A549 (cell line): ENCODE measurements around the gene SNX25. TPM values are rescaled to one million over a fixed set of nuclear protein-coding genes. Genes with fewer than 3 reads are reported as not detected.

Experiments used
- ATAC-seq, 2 experiments: fragments of 200-7000 bp in 1 of 2; fragments of >200 bp in 1 of 2; cut with Nextera tagmentation in 1 of 2; cut with Tn5 transposase in 1 of 2; 3 replicates each; pipeline versions ENCODE4 v1.8.0 to v1.9.1; 2018 to 2020; ENCODE audit warnings: mild to moderate bottlenecking in 1 of 2, moderate library complexity in 1 of 2
- CTCF ChIA-PET: fragments of 300-600 bp; sonication (Branson Sonifier 250); formaldehyde crosslinking; extraction: SDS; loops from one replicate; lab custom pipeline; 2021; ENCODE audit warnings: antibody characterized with exemption, inconsistent platforms; lab: Yijun Ruan, JAX
- POLR2A ChIA-PET: fragments of 350-600 bp; formaldehyde crosslinking; extraction: SDS; loops from one replicate; lab custom pipeline; 2021; ENCODE audit warnings: antibody characterized with exemption, inconsistent platforms; lab: Yijun Ruan, JAX
- DNase-seq, 2 experiments: peaks; one replicate each; pipeline versions ENCODE4 v3.0.0 to v3.0.0-alpha.2; 2011 to 2016; ENCODE audit warnings: low read depth in 1 of 2, low spot score in 1 of 2
- FAIRE-seq: peaks from 2 replicates; lab custom pipeline; 2011; peaks lifted over from hg19 to GRCh38; lab: Jason Lieb, UNC
- H3K27ac ChIP-seq, 2 experiments: fragments of >200 bp; sonication (Bioruptor Twin); formaldehyde crosslinking; 3 replicates each; pipeline ENCODE4 v1.5.1; 2016 to 2017
- H3K4me1 ChIP-seq: fragments of >200 bp; sonication (Bioruptor Twin); formaldehyde crosslinking; 3 replicates; pipeline ENCODE4 v1.6.1; 2016
- H3K4me2 ChIP-seq: fragments of >200 bp; sonication (Bioruptor Twin); formaldehyde crosslinking; 3 replicates; pipeline ENCODE4 v1.6.1; 2016
- H3K4me3 ChIP-seq: fragments of >200 bp; sonication (Bioruptor Twin); formaldehyde crosslinking; 3 replicates; pipeline ENCODE4 v1.5.1; 2016
- H3K9me3 ChIP-seq: fragments of >200 bp; sonication (Bioruptor Twin); formaldehyde crosslinking; 3 replicates; pipeline ENCODE4 v1.6.1; 2016
- BHLHE40 ChIP-seq: IDR thresholded peaks from 2 replicates; pipeline ENCODE4 v1.6.1; 2012; ENCODE audit warnings: low read depth, low read length, inconsistent platforms
- CBX8 ChIP-seq: fragments of 200-600 bp; sonication (generic); IDR thresholded peaks from 2 replicates; pipeline ENCODE4 v1.6.1; 2016
- CEBPB ChIP-seq, 2 experiments: fragments of >200 bp in 1 of 2; sonication (Bioruptor Twin) in 1 of 2; formaldehyde crosslinking in 1 of 2; IDR thresholded peaks; 2 replicates each; pipeline ENCODE4 v1.6.1; 2012 to 2016
- CTCF ChIP-seq: fragments of >200 bp; sonication (Bioruptor Twin); formaldehyde crosslinking; IDR thresholded peaks from 3 replicates; pipeline ENCODE4 v1.5.1; 2016
- E2F6 ChIP-seq: IDR thresholded peaks from 2 replicates; pipeline ENCODE4 v1.6.1; 2012; ENCODE audit warnings: low read depth, borderline replicate concordance
- EHMT2 ChIP-seq: fragments of 200-600 bp; sonication (generic); IDR thresholded peaks from 2 replicates; pipeline ENCODE4 v1.6.1; 2016; ENCODE audit warnings: antibody characterized with exemption, low read depth, mild to moderate bottlenecking, moderate library complexity
- ESRRA ChIP-seq: fragments of 150-350 bp; IDR thresholded peaks from 2 replicates; pipeline ENCODE4 v1.6.1; 2014; ENCODE audit warnings: mild to moderate bottlenecking, low read length, borderline replicate concordance
- FOSB ChIP-seq: fragments of 250-450 bp; sonication (Bioruptor Pico); IDR thresholded peaks from 2 replicates; pipeline ENCODE4 v1.5.0; 2020; ENCODE audit warnings: mild to moderate bottlenecking, moderate library complexity
- HEYL ChIP-seq: fragments of 250-450 bp; sonication (Bioruptor Pico); IDR thresholded peaks from 2 replicates; pipeline ENCODE4 v1.8.0; 2021; ENCODE audit warnings: mild to moderate bottlenecking, moderate library complexity
- HMGXB4 ChIP-seq: fragments of 250-450 bp; sonication (Bioruptor Pico); IDR thresholded peaks from 2 replicates; pipeline ENCODE4 v1.5.0; 2021; ENCODE audit warnings: mild to moderate bottlenecking, moderate library complexity, borderline replicate concordance
- HOXA7 ChIP-seq: fragments of 250-450 bp; sonication (Bioruptor Pico); IDR thresholded peaks from 2 replicates; pipeline ENCODE4 v1.5.0; 2020; ENCODE audit warnings: mild to moderate bottlenecking, moderate library complexity
- JUN ChIP-seq, 2 experiments: fragments of >200 bp; sonication (Bioruptor Twin); formaldehyde crosslinking; IDR thresholded peaks; 2 replicates in 1 of 2; 3 replicates in 1 of 2; pipeline ENCODE4 v1.6.1; 2016 to 2017
- MAZ ChIP-seq: fragments of 150-350 bp; IDR thresholded peaks from 2 replicates; pipeline ENCODE4 v1.6.1; 2014; ENCODE audit warnings: antibody characterized with exemption, low read depth, low read length, borderline replicate concordance
- NR3C1 ChIP-seq: fragments of >200 bp; sonication (Bioruptor Twin); formaldehyde crosslinking; IDR thresholded peaks from 3 replicates; pipeline ENCODE4 v1.6.1; 2017
- PBX3 ChIP-seq: IDR thresholded peaks from 2 replicates; pipeline ENCODE4 v1.6.1; 2012
- POLR2A ChIP-seq: IDR thresholded peaks from 2 replicates; pipeline ENCODE4 v1.6.1; 2012; ENCODE audit warnings: mild to moderate bottlenecking, low read length
- POLR2AphosphoS2 ChIP-seq: conservative IDR thresholded peaks from 2 replicates; pipeline ENCODE4 v1.6.1; 2012; ENCODE audit warnings: low read length, improper control_type of control experiment, inconsistent platforms
- RAD21 ChIP-seq, 2 experiments: fragments of >200 bp in 1 of 2; sonication (Bioruptor Twin) in 1 of 2; formaldehyde crosslinking in 1 of 2; IDR thresholded peaks in 1 of 2; conservative IDR thresholded peaks in 1 of 2; 2 replicates in 1 of 2; 3 replicates in 1 of 2; pipeline ENCODE4 v1.6.1; 2012 to 2018; ENCODE audit warnings: inconsistent platforms in 1 of 2
- RARB ChIP-seq: fragments of 250-450 bp; sonication (Bioruptor Pico); IDR thresholded peaks from 2 replicates; pipeline ENCODE4 v1.8.0; 2021; ENCODE audit warnings: mild to moderate bottlenecking, moderate library complexity
- RFX5 ChIP-seq: fragments of 450-650 bp; IDR thresholded peaks from 2 replicates; pipeline ENCODE4 v1.7.1; 2014; ENCODE audit warnings: antibody characterized with exemption, mild to moderate bottlenecking, moderate library complexity
- RNF2 ChIP-seq: fragments of 200-600 bp; sonication (generic); IDR thresholded peaks from 2 replicates; pipeline ENCODE4 v1.6.1; 2016; ENCODE audit warnings: low read depth, mild to moderate bottlenecking, antibody characterized with exemption, moderate library complexity, borderline replicate concordance
- SREBF2 ChIP-seq: fragments of 450-650 bp; IDR thresholded peaks from 2 replicates; pipeline ENCODE4 v1.6.1; 2014; ENCODE audit warnings: mild to moderate bottlenecking, moderate library complexity
- ZNF302 ChIP-seq: fragments of 250-450 bp; sonication (Bioruptor Pico); IDR thresholded peaks from 2 replicates; pipeline ENCODE4 v1.9.0; 2021; ENCODE audit warnings: inconsistent platforms, mild to moderate bottlenecking, moderate library complexity
- WGBS: methylation state at CpG from one replicate; pipeline ENCODE4 v1.1.6; 2017; ENCODE audit errors: missing lambda C conversion rate; 5-methylcytosine and 5-hydroxymethylcytosine counted together
- polyA plus RNA-seq, 4 experiments: library from polyadenylated mRNA; depleted of rRNA in 3 of 4; stranded (reverse); fragments of >200 nt; fragmentation: RNase III in 1 of 4; extraction: RNeasy Plus Mini Kit Qiagen cat#74134 plus additional on column Dnase treatment in 1 of 4; gene quantifications; 2 replicates in 3 of 4; 3 replicates in 1 of 4; pipeline ENCODE4 v1.2.3, GENCODE V29; 2011 to 2017

SNX25 gene
- polyA plus RNA-seq, 2 of the 4 experiments (the other 2 are of a cell fraction) = 10.1 to 13.0 TPM

GRCh38 chr4:185334326-185334725 is 124.9 kb downstream of the SNX25 start:
- Histone ChIP-seq H3K9me3 (no peaks in the 10 kb centered on the region), H3K4me2 (no peak overlapping the region), H3K4me3 (no peak overlapping the region), H3K27ac (no peak overlapping the region), H3K4me1 (0 out of 3 replicates have a peak, but pooled peaks cover 6% of the 10 kb centered on the region)
- DNase-seq (no peak), FAIRE-seq (no peak), ATAC-seq (no peak)
- POLR2A ChIA-PET = no interaction called here
- TF ChIP-seq FOSB (CRISPR knock-in tag) = no peak
- TF ChIP-seq POLR2AphosphoS2 = no peak
- no peak for TF ChIP-seq POLR2A
- no peak for TF ChIP-seq RNF2
- TF ChIP-seq CEBPB (IDR thresholded peaks at IDR 0.05) = no peak
- TF ChIP-seq CTCF = no peak
- no peak for TF ChIP-seq NR3C1
- TF ChIP-seq BHLHE40 = no peak
- no peak for TF ChIP-seq RARB (CRISPR knock-in tag)
- no peak for TF ChIP-seq JUN (IDR thresholded peaks at IDR 0.05)
- TF ChIP-seq CBX8 = no peak
- no peak for TF ChIP-seq ZNF302
- no peak for TF ChIP-seq SREBF2
- no peak for TF ChIP-seq RAD21 (conservative IDR thresholded peaks at IDR 0.05 in 1 of 2, IDR thresholded peaks at IDR 0.05 in 1 of 2)
- no peak for TF ChIP-seq ESRRA
- TF ChIP-seq E2F6 = no peak
- TF ChIP-seq HEYL (CRISPR knock-in tag) = no peak
- 94% methylated on average over 4 of the region's 4 CpGs for WGBS
- CTCF ChIA-PET = interaction anchor here (0.6 kb wide), 1 partner anchor 125 kb away, joined by 3 read pairs; no protein-coding TSS in a partner anchor

- 60% methylated on average over 1 of the region's 1 CpG for WGBS
- no peaks in the 10 kb centered on the region for H3K9me3 ChIP-seq
- FAIRE-seq (no peak), DNase-seq (no peak), ATAC-seq (no peak)
- no peak overlapping the region for H3K27ac ChIP-seq
- peak overlapping the region; percentile 23; the same call in 1 of the 3 replicates for H3K4me2 ChIP-seq
- H3K4me3 ChIP-seq = no peak overlapping the region
- TF ChIP-seq HOXA7 = no peak
- no peak for TF ChIP-seq MAZ
- TF ChIP-seq PBX3 = no peak
- TF ChIP-seq RFX5 = no peak
- no peak for TF ChIP-seq HMGXB4 (CRISPR knock-in tag)
- no peak for TF ChIP-seq BHLHE40
- TF ChIP-seq EHMT2 = no peak
- POLR2A ChIA-PET = no interaction called here
- 0 out of 3 replicates have a peak, but pooled peaks cover 6% of the 10 kb centered on the region for H3K4me1 ChIP-seq
- CTCF ChIA-PET = interaction anchor here (1.5 kb wide), 1 partner anchor 11 kb away, joined by 4 read pairs; no protein-coding TSS in a partner anchor
Observed at GRCh38 chr4:185335579-185335978, 126.2 kb downstream of the SNX25 start.
